GM23248 (cell line): ENCODE results near the gene PRPF31. TPM values are rescaled to one million over a fixed set of nuclear protein-coding genes. Genes with fewer than 3 reads are reported as not detected.
"Not testable (repeated sequence)": the region's sequence is repeated elsewhere in the genome, so short reads cannot be mapped to it uniquely, and the experiment has no call there.

Experiments
- DNase-seq: peaks from one replicate; pipeline ENCODE4 v3.0.0-alpha.2; 2015
- H2AFZ ChIP-seq: fragments of 200-600 bp; sonication (generic); 2 replicates; pipeline ENCODE4 v1.6.1; 2016; ENCODE audit warnings: antibody characterized with exemption
- H3F3A ChIP-seq: fragments of 200-600 bp; sonication (generic); 2 replicates; pipeline ENCODE4 v1.6.1; 2016; ENCODE audit warnings: mild to moderate bottlenecking, antibody characterized with exemption, mixed run types; ENCODE audit not compliant: insufficient read depth
- H3K27ac ChIP-seq: fragments of 200-600 bp; sonication (generic); 2 replicates; pipeline ENCODE4 v1.5.1; 2016; ENCODE audit warnings: mild to moderate bottlenecking
- H3K27me3 ChIP-seq: fragments of 200-600 bp; sonication (generic); replicated peaks from 2 replicates; pipeline ENCODE4 v1.6.1; 2016; ENCODE audit warnings: mild to moderate bottlenecking; ENCODE audit not compliant: insufficient read depth
- H3K36me3 ChIP-seq: fragments of 200-600 bp; sonication (generic); 2 replicates; pipeline ENCODE4 v1.6.1; 2016; ENCODE audit warnings: low read depth, mild to moderate bottlenecking
- H3K4me1 ChIP-seq: fragments of 200-600 bp; sonication (generic); 2 replicates; pipeline ENCODE4 v1.6.1; 2016; ENCODE audit warnings: mild to moderate bottlenecking; ENCODE audit not compliant: insufficient read depth
- H3K4me2 ChIP-seq: fragments of 200-600 bp; sonication (generic); one replicate; pipeline ENCODE4 v1.6.1; 2016; ENCODE audit warnings: mild to moderate bottlenecking; ENCODE audit not compliant: unreplicated experiment
- H3K4me3 ChIP-seq: fragments of 200-600 bp; sonication (generic); 2 replicates; pipeline ENCODE4 v1.5.1; 2016; ENCODE audit warnings: mild to moderate bottlenecking
- H3K79me2 ChIP-seq: fragments of 200-600 bp; sonication (generic); 2 replicates; pipeline ENCODE4 v1.6.1; 2016; ENCODE audit warnings: mild to moderate bottlenecking; ENCODE audit not compliant: insufficient read depth
- H3K9ac ChIP-seq: fragments of 200-600 bp; sonication (generic); 2 replicates; pipeline ENCODE4 v1.6.1; 2016; ENCODE audit warnings: mild to moderate bottlenecking
- H3K9me2 ChIP-seq: fragments of 200-600 bp; sonication (generic); 2 replicates; pipeline ENCODE4 v1.6.1; 2016; ENCODE audit warnings: mixed run types, mild to moderate bottlenecking, moderate library complexity; ENCODE audit not compliant: insufficient read depth
- H3K9me3 ChIP-seq: fragments of 200-600 bp; sonication (generic); one replicate; pipeline ENCODE4 v1.6.1; 2017; ENCODE audit warnings: low read depth
- H4K20me1 ChIP-seq: fragments of 200-600 bp; sonication (generic); 2 replicates; pipeline ENCODE4 v1.6.0; 2016; ENCODE audit not compliant: insufficient read depth
- EZH2 ChIP-seq: fragments of 200-600 bp; sonication (generic); IDR thresholded peaks from 2 replicates; pipeline ENCODE4 v1.6.1; 2018; ENCODE audit warnings: antibody characterized with exemption, mild to moderate bottlenecking; ENCODE audit not compliant: insufficient read depth, poor library complexity, severe bottlenecking
- EZH2phosphoT487 ChIP-seq: fragments of 200-600 bp; sonication (generic); IDR thresholded peaks from 2 replicates; pipeline ENCODE4 v1.6.1; 2018; ENCODE audit warnings: antibody characterized with exemption, moderate library complexity, mild to moderate bottlenecking, low read depth; ENCODE audit not compliant: insufficient read depth
- WGBS, 2 experiments: methylation state at CpG; one replicate each; pipeline ENCODE4 v1.1.6; 2015 to 2017; ENCODE audit warnings: low lambda C conversion rate in 2 of 2, low coverage in 1 of 2; ENCODE audit errors: missing lambda C conversion rate in 2 of 2; 5-methylcytosine and 5-hydroxymethylcytosine counted together
- in situ Hi-C: fragments of 300-500 bp; cut with MboI; formaldehyde crosslinking; loops from 2 replicates; pipeline ENCODE4 v1.15.0; 2020
- polyA plus RNA-seq: library from polyadenylated mRNA; unstranded; fragments of >200 nt; fragmentation: Nextera tagmentation; extraction: Ambion mirVana; gene quantifications from 2 replicates; pipeline ENCODE4 v1.2.1, GENCODE V29; 2016
- total RNA-seq: library from RNA; depleted of rRNA; stranded (reverse); fragments of >200 nt; shearing (Covaris generic); gene quantifications from 2 replicates; pipeline ENCODE4 v1.2.3, GENCODE V29; 2014

PRPF31 gene
- total and polyA plus RNA-seq, 2 experiments from 2014 or later, result 38.4 to 78.6 TPM

DNA sequence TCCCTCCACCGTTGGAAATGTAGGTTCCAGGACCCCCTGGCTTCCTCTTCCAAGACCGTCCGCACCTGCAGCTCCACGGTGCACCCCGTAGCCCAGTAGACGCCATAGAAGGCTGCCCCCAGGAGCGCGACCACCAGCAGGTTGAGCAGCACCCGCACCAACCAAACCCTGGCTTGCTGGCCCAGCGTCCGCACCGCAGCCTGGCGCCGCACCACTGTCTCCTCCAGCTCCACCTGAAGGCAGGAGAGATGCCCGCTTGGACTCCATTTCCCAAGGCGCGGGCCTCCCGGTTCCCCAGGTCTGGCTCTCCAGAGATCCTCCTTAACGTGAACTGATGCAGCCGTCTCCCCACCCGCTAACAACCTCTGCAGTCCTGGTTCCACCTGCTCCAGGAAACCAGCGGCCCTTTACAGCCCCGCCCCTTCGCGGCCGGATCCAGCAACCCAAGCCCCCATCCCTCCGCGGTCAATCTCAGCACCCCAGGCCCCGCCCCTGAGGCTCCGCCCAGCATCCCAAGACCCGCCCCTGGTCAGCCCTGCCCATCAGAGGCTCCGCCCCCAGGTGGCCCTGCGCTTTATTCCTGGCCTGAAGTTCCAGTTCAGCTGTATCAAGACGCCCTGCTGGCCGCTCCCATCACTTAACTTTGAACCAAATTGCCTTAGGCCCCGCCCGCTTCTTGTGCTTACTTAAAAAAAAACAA, 49.0 kb downstream of the PRPF31 start:
- TF ChIP-seq EZH2phosphoT487, result no peak
- Histone ChIP-seq H4K20me1 (no peaks in the 10 kb centered on the region), H3K9ac (no peak overlapping the region), H3K9me2 (no peaks in the 10 kb centered on the region), H3K4me3 (no peak overlapping the region), H3F3A (peaks cover 3% of the 10 kb centered on the region; the same call in 1 of the 2 replicates), H3K79me2 (no peaks in the 10 kb centered on the region), H3K27me3 (no peaks in the 10 kb centered on the region), H3K4me2 (no peak overlapping the region), H2AFZ (no peak overlapping the region), H3K4me1 (peaks cover 7% of the 10 kb centered on the region), H3K9me3 (no peaks in the 10 kb centered on the region), H3K36me3 (no peaks in the 10 kb centered on the region), H3K27ac (no peak overlapping the region)
- WGBS, 2 experiments, result 13 to 17% methylated on average over 27 to 37 of the region's 37 CpGs
- in situ Hi-C loops, result no loop called here
- DNase-seq, result peak; percentile 50

DNA sequence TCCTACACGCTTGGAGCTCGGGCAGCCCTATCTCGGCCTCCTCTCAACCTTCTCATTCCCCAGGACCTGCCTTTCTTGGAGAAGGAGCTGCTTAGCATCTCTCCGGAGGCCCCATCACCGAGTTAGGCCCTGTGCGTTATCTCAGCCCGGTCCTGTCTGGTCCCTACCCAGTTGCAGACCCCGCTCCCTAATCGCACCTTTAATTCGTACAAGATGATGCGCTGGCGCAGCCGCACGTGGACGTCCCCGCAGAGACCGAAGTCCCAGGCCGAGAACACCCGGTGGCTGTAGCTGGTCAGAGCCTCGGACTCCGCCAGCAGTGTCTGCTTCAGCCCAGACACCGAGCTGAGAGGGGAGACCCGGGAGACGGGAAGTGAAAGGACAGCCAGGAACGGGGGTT, 49.7 kb downstream of the PRPF31 start:
- Histone ChIP-seq H3K27ac (no peak overlapping the region), H3K79me2 (no peaks in the 10 kb centered on the region), H3F3A (peaks cover under 1% of the 10 kb centered on the region; the same call in 1 of the 2 replicates), H3K9me3 (no peaks in the 10 kb centered on the region), H3K4me1 (peaks cover 7% of the 10 kb centered on the region), H3K27me3 (no peaks in the 10 kb centered on the region), H3K4me3 (no peak overlapping the region), H3K4me2 (no peak overlapping the region), H2AFZ (no peak overlapping the region), H3K36me3 (no peaks in the 10 kb centered on the region), H4K20me1 (no peaks in the 10 kb centered on the region), H3K9me2 (no peaks in the 10 kb centered on the region), H3K9ac (no peak overlapping the region)
- DNase-seq, result no peak
- in situ Hi-C loops, result no loop called here
- TF ChIP-seq EZH2phosphoT487 (no peak), EZH2 (no peak)
- WGBS, 2 experiments, result 89 to 90% methylated on average over 25 of the region's 25 CpGs

DNA sequence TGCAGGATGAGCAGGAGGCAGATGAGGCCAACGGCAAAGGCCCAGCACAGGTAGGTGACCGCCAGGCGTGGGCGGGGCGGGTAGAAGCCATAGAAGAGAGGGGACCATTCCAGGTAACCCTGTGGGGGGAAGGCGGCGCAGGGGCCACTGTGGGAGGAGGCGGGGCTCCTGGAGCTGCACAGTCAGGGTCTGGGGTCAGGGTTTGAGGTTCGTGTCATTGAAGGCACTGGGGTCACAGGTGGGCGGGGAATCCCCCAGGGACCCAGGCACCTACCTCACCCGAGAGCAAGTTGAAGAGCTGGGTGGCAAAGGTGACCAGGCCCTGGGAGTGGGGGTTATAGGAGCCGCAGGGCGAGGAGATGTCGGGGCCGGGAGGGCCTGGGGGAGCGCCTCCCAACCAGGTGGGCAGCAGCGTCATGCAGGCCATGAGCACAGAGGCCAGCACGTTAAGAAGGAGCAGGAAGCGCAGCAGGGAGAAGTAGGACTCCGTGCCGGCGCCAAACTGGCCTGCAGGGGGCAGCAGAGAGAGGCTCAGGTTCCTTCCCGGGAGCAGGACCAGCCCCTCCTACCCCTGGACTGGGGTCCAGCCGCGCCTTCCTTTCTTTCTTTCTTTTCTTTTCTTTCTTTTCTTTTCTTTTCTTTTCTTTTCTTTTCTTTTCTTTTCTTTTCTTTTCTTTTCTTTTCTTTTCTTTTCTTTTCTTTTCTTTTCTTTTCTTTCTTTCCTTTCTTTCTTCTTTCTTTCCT, 52.8 kb downstream of the PRPF31 start:
- 25 to 36% methylated on average over 14 to 25 of the region's 25 CpGs for WGBS, 2 experiments
- Histone ChIP-seq H3K9ac (no peak overlapping the region), H3F3A (no peaks in the 10 kb centered on the region), H3K36me3 (no peaks in the 10 kb centered on the region), H3K9me2 (no peaks in the 10 kb centered on the region), H2AFZ (no peak overlapping the region), H3K27ac (no peak overlapping the region), H3K4me3 (no peak overlapping the region), H4K20me1 (no peaks in the 10 kb centered on the region), H3K9me3 (no peaks in the 10 kb centered on the region), H3K4me1 (no peaks in the 10 kb centered on the region), H3K27me3 (no peaks in the 10 kb centered on the region), H3K79me2 (no peaks in the 10 kb centered on the region), H3K4me2 (no peak overlapping the region)
- in situ Hi-C loops, result no loop called here
- TF ChIP-seq EZH2phosphoT487 (no peak), EZH2 (no peak)
- DNase-seq, result peak; percentile 89

DNA sequence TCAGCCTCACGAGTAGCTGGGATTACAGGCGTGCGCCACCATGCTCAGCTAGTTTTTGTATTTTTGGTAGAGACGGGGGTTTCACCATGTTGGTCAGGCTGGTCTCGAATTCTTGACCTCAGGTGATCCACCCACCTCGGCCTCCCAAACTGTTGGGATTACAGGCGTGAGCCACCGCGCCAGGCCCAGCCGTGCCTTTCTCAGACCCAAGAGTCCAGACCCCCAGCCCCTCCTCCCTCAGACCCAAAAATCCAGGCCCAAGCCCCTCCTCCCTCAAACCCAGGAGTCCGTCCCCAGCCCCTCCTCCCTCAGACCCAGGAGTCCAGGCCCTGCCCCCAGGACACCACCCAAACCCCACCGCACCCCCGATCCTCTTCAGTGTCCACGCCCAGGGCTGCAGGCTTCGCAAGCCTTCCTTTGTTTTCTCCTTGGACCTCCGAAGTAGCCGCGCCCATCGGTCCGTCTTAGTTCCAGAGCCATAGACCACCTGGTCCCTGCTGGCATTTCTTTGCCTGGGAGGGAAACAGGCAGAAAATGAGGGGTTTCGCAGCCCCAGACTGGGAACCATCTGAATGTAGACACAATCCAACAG, 53.7 kb downstream of the PRPF31 start:
- H3K36me3 ChIP-seq, result no peaks in the 10 kb centered on the region
- no peaks in the 10 kb centered on the region for H3K9me2 ChIP-seq
- in situ Hi-C loops, result no loop called here
- H3F3A ChIP-seq, result no peaks in the 10 kb centered on the region
- no peak overlapping the region for H3K9ac ChIP-seq
- no peak overlapping the region for H3K27ac ChIP-seq
- H3K79me2 ChIP-seq, result no peaks in the 10 kb centered on the region
- 76 to 79% methylated on average over 20 to 21 of the region's 21 CpGs for WGBS, 2 experiments
- no peak overlapping the region for H2AFZ ChIP-seq
- TF ChIP-seq EZH2, result no peak
- TF ChIP-seq EZH2phosphoT487, result no peak
- H3K4me2 ChIP-seq, result no peak overlapping the region
- DNase-seq, result no peak
- H3K4me1 ChIP-seq, result no peaks in the 10 kb centered on the region
- H4K20me1 ChIP-seq, result no peaks in the 10 kb centered on the region
- H3K4me3 ChIP-seq, result no peak overlapping the region
- no peaks in the 10 kb centered on the region for H3K9me3 ChIP-seq
- H3K27me3 ChIP-seq, result no peaks in the 10 kb centered on the region

DNA sequence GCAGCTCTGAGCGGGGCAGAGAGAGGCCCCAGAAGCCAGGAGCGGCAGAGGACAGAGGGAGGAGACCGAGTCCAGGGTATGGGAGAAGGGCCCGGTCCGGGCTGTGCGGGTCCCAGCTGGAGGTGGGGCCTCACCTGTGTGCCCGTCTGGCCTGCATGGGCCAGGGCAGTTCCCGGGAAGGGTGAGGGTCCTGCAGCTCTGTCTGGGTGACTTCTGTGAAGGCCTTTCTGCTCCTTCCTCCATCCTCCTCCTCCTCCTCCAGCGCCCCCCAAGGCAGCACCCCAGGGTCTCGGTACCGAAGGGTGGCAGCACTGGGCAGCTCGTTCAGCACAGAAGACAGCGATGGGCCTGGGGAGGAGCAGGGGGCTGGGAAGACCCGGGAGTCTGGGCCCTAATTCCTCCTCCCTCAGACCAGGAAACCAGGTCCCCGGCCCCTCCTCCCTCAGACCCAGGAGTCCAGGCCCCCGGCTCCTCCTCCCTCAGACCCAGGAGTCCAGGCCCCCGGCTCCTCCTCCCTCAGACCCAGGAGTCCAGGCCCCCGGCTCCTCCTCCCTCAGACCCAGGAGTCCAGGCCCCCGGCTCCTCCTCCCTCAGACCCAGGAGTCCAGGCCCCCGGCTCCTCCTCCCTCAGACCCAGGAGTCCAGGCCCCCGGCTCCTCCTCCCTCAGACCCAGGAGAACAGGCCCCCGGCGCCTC, 56.3 kb downstream of the PRPF31 start:
- H3K9ac ChIP-seq, H3K36me3 ChIP-seq, H3K4me1 ChIP-seq, H2AFZ ChIP-seq, H3K4me3 ChIP-seq, in situ Hi-C loops, H4K20me1 ChIP-seq, H3K9me2 ChIP-seq, H3F3A ChIP-seq, H3K27ac ChIP-seq, H3K79me2 ChIP-seq, H3K4me2 ChIP-seq, DNase-seq, H3K9me3 ChIP-seq, H3K27me3 ChIP-seq: not testable (repeated sequence)
- WGBS, 2 experiments, result 67 to 70% methylated on average over 8 to 20 of the region's 23 CpGs
